ENCODE results near the gene PRH2.
A peak's percentile ranks its signal among the peaks of the same experiment; 100 is the strongest.

PRH2 gene

GRCh38 chr12:10919809-10920208 is 9.2 kb upstream of the PRH2 start:
- Histone ChIP-seq H3K36me3 (ENCODE audit: control insufficient read depth, insufficient read depth, low read length) (no peaks in the 10 kb centered on the region), H3K9me3 (ENCODE audit: control insufficient read depth, insufficient read depth, low read length) (no peaks in the 10 kb centered on the region), H3K27ac (ENCODE audit: low read depth, low read length) (no peak overlapping the region), H3K4me3 (ENCODE audit: low read depth, low read length) (no peak overlapping the region), H3K4me1 (ENCODE audit: control insufficient read depth, insufficient read depth, low read length) (no peaks in the 10 kb centered on the region; the same call in 1 of the 2 replicates), H3K9ac (ENCODE audit: low read depth, low read length) (no peak overlapping the region), H3K27me3 (ENCODE audit: control insufficient read depth, insufficient read depth, low read length) (no peaks in the 10 kb centered on the region)

- H3K4me1 ChIP-seq (ENCODE audit: control insufficient read depth, insufficient read depth, low read length), result no peaks in the 10 kb centered on the region
- H3K4me3 ChIP-seq (ENCODE audit: low read depth, low read length), result no peak overlapping the region
- no peaks in the 10 kb centered on the region for H3K36me3 ChIP-seq (ENCODE audit: control insufficient read depth, insufficient read depth, low read length)
- no peaks in the 10 kb centered on the region for H3K9me3 ChIP-seq (ENCODE audit: control insufficient read depth, insufficient read depth, low read length)
- H3K27ac ChIP-seq (ENCODE audit: low read depth, low read length), result no peak overlapping the region
- no peaks in the 10 kb centered on the region for H3K27me3 ChIP-seq (ENCODE audit: control insufficient read depth, insufficient read depth, low read length)
- no peak overlapping the region for H3K9ac ChIP-seq (ENCODE audit: low read depth, low read length)
Observed at GRCh38 chr12:10926269-10926668, 2.8 kb upstream of the PRH2 start.

GRCh38 chr12:10936506-10936905 is 7.5 kb downstream of the PRH2 start:
- no peak overlapping the region for H3K9ac ChIP-seq (ENCODE audit: low read depth, low read length)
- H3K4me1 ChIP-seq (ENCODE audit: control insufficient read depth, insufficient read depth, low read length), result no peaks in the 10 kb centered on the region
- no peaks in the 10 kb centered on the region for H3K9me3 ChIP-seq (ENCODE audit: control insufficient read depth, insufficient read depth, low read length)
- no peaks in the 10 kb centered on the region for H3K27me3 ChIP-seq (ENCODE audit: control insufficient read depth, insufficient read depth, low read length)
- no peak overlapping the region for H3K4me3 ChIP-seq (ENCODE audit: low read depth, low read length)
- no peaks in the 10 kb centered on the region for H3K36me3 ChIP-seq (ENCODE audit: control insufficient read depth, insufficient read depth, low read length)
- no peak overlapping the region for H3K27ac ChIP-seq (ENCODE audit: low read depth, low read length)

GRCh38 chr12:10939163-10939562 is 10.1 kb downstream of the PRH2 start, which contains the start of gene TAS2R14:
Gene TAS2R14 (minus strand): TSS chr12:10939263. CDS start chr12:10939207, 56 bp downstream.
- Histone ChIP-seq H3K27ac (ENCODE audit: low read depth, low read length) (no peak within 1 kb of the TSS), H3K9ac (ENCODE audit: low read depth, low read length) (no peak within 1 kb of the TSS), H3K4me1 (ENCODE audit: control insufficient read depth, insufficient read depth, low read length) (peaks cover 8% of the 10 kb centered on the region; the same call in 1 of the 2 replicates), H3K4me3 (ENCODE audit: low read depth, low read length) (no peak within 1 kb of the TSS), H3K9me3 (ENCODE audit: control insufficient read depth, insufficient read depth, low read length) (peaks cover 2% of the 10 kb centered on the region; the same call in 1 of the 2 replicates), H3K27me3 (ENCODE audit: control insufficient read depth, insufficient read depth, low read length) (no peaks in the 10 kb centered on the region), H3K36me3 (ENCODE audit: control insufficient read depth, insufficient read depth, low read length) (no peaks in the 10 kb centered on the region)

GRCh38 chr12:10940389-10940788 is 11.4 kb downstream of the PRH2 start:
- no peak overlapping the region for H3K4me3 ChIP-seq (ENCODE audit: low read depth, low read length)
- peaks cover 8% of the 10 kb centered on the region; the same call in 1 of the 2 replicates for H3K4me1 ChIP-seq (ENCODE audit: control insufficient read depth, insufficient read depth, low read length)
- no peaks in the 10 kb centered on the region for H3K27me3 ChIP-seq (ENCODE audit: control insufficient read depth, insufficient read depth, low read length)
- H3K9ac ChIP-seq (ENCODE audit: low read depth, low read length), result no peak overlapping the region
- no peaks in the 10 kb centered on the region for H3K36me3 ChIP-seq (ENCODE audit: control insufficient read depth, insufficient read depth, low read length)
- H3K27ac ChIP-seq (ENCODE audit: low read depth, low read length), result no peak overlapping the region
- peaks cover 11% of the 10 kb centered on the region; the same call in 1 of the 2 replicates for H3K9me3 ChIP-seq (ENCODE audit: control insufficient read depth, insufficient read depth, low read length)

- H3K27ac ChIP-seq (ENCODE audit: low read depth, low read length), result no peak overlapping the region
- peaks cover 14% of the 10 kb centered on the region for H3K9me3 ChIP-seq (ENCODE audit: control insufficient read depth, insufficient read depth, low read length)
- peaks cover 8% of the 10 kb centered on the region; the same call in 1 of the 2 replicates for H3K4me1 ChIP-seq (ENCODE audit: control insufficient read depth, insufficient read depth, low read length)
- H3K4me3 ChIP-seq (ENCODE audit: low read depth, low read length), result no peak overlapping the region
- H3K9ac ChIP-seq (ENCODE audit: low read depth, low read length), result no peak overlapping the region
- no peaks in the 10 kb centered on the region for H3K27me3 ChIP-seq (ENCODE audit: control insufficient read depth, insufficient read depth, low read length)
- no peaks in the 10 kb centered on the region for H3K36me3 ChIP-seq (ENCODE audit: control insufficient read depth, insufficient read depth, low read length)
Observed at GRCh38 chr12:10941369-10941768, 12.3 kb downstream of the PRH2 start.

GRCh38 chr12:10941916-10942607 is 13.0 kb downstream of the PRH2 start:
- Histone ChIP-seq H3K9ac (ENCODE audit: low read depth, low read length) (no peak overlapping the region), H3K27ac (ENCODE audit: low read depth, low read length) (peak overlapping the region; percentile 70), H3K36me3 (ENCODE audit: control insufficient read depth, insufficient read depth, low read length) (no peaks in the 10 kb centered on the region), H3K4me1 (ENCODE audit: control insufficient read depth, insufficient read depth, low read length) (peaks cover 8% of the 10 kb centered on the region; the same call in 1 of the 2 replicates), H3K4me3 (ENCODE audit: low read depth, low read length) (no peak overlapping the region), H3K27me3 (ENCODE audit: control insufficient read depth, insufficient read depth, low read length) (no peaks in the 10 kb centered on the region), H3K9me3 (ENCODE audit: control insufficient read depth, insufficient read depth, low read length) (peaks cover 20% of the 10 kb centered on the region)

GRCh38 chr12:10943167-10943566 is 14.1 kb downstream of the PRH2 start:
- no peaks in the 10 kb centered on the region for H3K27me3 ChIP-seq (ENCODE audit: control insufficient read depth, insufficient read depth, low read length)

GRCh38 chr12:10952645-10953044 is 23.6 kb downstream of the PRH2 start:
- Histone ChIP-seq H3K27ac (ENCODE audit: low read depth, low read length) (no peak overlapping the region), H3K9ac (ENCODE audit: low read depth, low read length) (no peak overlapping the region), H3K27me3 (ENCODE audit: control insufficient read depth, insufficient read depth, low read length) (no peaks in the 10 kb centered on the region), H3K36me3 (ENCODE audit: control insufficient read depth, insufficient read depth, low read length) (no peaks in the 10 kb centered on the region), H3K9me3 (ENCODE audit: control insufficient read depth, insufficient read depth, low read length) (peaks cover 3% of the 10 kb centered on the region), H3K4me3 (ENCODE audit: low read depth, low read length) (no peak overlapping the region), H3K4me1 (ENCODE audit: control insufficient read depth, insufficient read depth, low read length) (no peaks in the 10 kb centered on the region)

More at GRCh38 chr12:10943167-10943566, 14.1 kb downstream of the PRH2 start:
- no peak overlapping the region for H3K4me3 ChIP-seq (ENCODE audit: low read depth, low read length)
- peaks cover 20% of the 10 kb centered on the region for H3K9me3 ChIP-seq (ENCODE audit: control insufficient read depth, insufficient read depth, low read length)
- H3K27ac ChIP-seq (ENCODE audit: low read depth, low read length), result no peak overlapping the region
- no peaks in the 10 kb centered on the region for H3K36me3 ChIP-seq (ENCODE audit: control insufficient read depth, insufficient read depth, low read length)
- peaks cover 8% of the 10 kb centered on the region; the same call in 1 of the 2 replicates for H3K4me1 ChIP-seq (ENCODE audit: control insufficient read depth, insufficient read depth, low read length)
- no peak overlapping the region for H3K9ac ChIP-seq (ENCODE audit: low read depth, low read length)

- H3K36me3 ChIP-seq (ENCODE audit: control insufficient read depth, insufficient read depth, low read length), result no peaks in the 10 kb centered on the region
- no peaks in the 10 kb centered on the region for H3K4me1 ChIP-seq (ENCODE audit: control insufficient read depth, insufficient read depth, low read length)
- no peaks in the 10 kb centered on the region for H3K27me3 ChIP-seq (ENCODE audit: control insufficient read depth, insufficient read depth, low read length)
- no peak overlapping the region for H3K4me3 ChIP-seq (ENCODE audit: low read depth, low read length)
- H3K9me3 ChIP-seq (ENCODE audit: control insufficient read depth, insufficient read depth, low read length), result no peaks in the 10 kb centered on the region; the same call in 1 of the 2 replicates
- no peak overlapping the region for H3K27ac ChIP-seq (ENCODE audit: low read depth, low read length)
- H3K9ac ChIP-seq (ENCODE audit: low read depth, low read length), result no peak overlapping the region
Observed at GRCh38 chr12:10956085-10956484, 27.0 kb downstream of the PRH2 start.

GRCh38 chr12:10957741-10958140 is 28.7 kb downstream of the PRH2 start:
- no peak overlapping the region for H3K4me3 ChIP-seq (ENCODE audit: low read depth, low read length)
- no peaks in the 10 kb centered on the region for H3K4me1 ChIP-seq (ENCODE audit: control insufficient read depth, insufficient read depth, low read length)
- H3K9ac ChIP-seq (ENCODE audit: low read depth, low read length), result no peak overlapping the region
- H3K27ac ChIP-seq (ENCODE audit: low read depth, low read length), result no peak overlapping the region
- H3K27me3 ChIP-seq (ENCODE audit: control insufficient read depth, insufficient read depth, low read length), result no peaks in the 10 kb centered on the region
- no peaks in the 10 kb centered on the region; the same call in 1 of the 2 replicates for H3K9me3 ChIP-seq (ENCODE audit: control insufficient read depth, insufficient read depth, low read length)
- H3K36me3 ChIP-seq (ENCODE audit: control insufficient read depth, insufficient read depth, low read length), result no peaks in the 10 kb centered on the region
